ENCODE results near the gene YBEY. TPM values are rescaled to one million over a fixed set of nuclear protein-coding genes. Genes with fewer than 3 reads are reported as not detected.

Gene YBEY
- polyA plus RNA-seq, 1 donor (not counting 4 experiments of a cell fraction or from before 2014, with no cell fraction given), result 23.5 TPM

DNA sequence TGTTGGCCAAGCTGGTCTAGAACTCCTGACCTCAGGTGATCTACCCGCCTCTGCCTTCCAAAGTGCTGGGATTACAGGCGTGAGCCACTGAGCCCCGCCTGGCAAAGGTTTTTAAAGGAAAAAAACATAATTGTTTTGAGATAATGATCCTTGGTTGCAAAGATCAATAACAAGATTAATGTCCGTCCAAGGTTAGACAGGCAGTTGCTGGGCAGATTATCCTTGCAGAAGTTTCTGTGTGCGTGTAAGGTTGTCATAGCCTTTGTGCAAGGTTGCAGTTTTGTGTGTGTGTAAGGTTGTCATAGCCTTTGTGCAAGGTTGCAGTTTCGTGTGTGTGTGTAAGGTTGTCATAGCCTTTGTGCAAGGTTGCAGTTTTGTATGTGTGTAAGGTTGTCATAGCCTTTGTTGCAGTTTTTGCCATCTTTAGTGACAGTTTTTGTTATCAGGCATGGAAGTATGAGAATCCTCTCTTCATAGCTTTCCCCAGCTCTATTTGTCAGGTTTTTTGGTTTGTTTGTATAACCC lies 3.6 kb downstream of the YBEY start:
- Histone ChIP-seq H3K9ac (ENCODE audit: control insufficient read depth, extremely low read depth, insufficient read depth, low read length) (no peak overlapping the region), H3K4me3 (ENCODE audit: control insufficient read depth in 2 of 3, extremely low read depth in 1 of 3, insufficient read depth in 2 of 3, low read depth in 1 of 3, low read length in 3 of 3) (no peak overlapping the region), H3K27ac (ENCODE audit: control insufficient read depth, insufficient read depth, low read length) (no peak overlapping the region), H3K4me1 (ENCODE audit: control insufficient read depth, extremely low read depth, insufficient read depth, low read length) (peaks cover 7% of the 10 kb centered on the region), H3K27me3 (ENCODE audit: control insufficient read depth, extremely low read depth, insufficient read depth, low read length) (no peaks in the 10 kb centered on the region), H4K20me1 (ENCODE audit: control insufficient read depth, extremely low read depth, insufficient read depth, low read length) (no peaks in the 10 kb centered on the region), H3K9me3 (ENCODE audit: control insufficient read depth, low read depth, low read length) (no peaks in the 10 kb centered on the region), H3K79me2 (ENCODE audit: control insufficient read depth, insufficient read depth, low read length) (peaks cover 14% of the 10 kb centered on the region), H3K4me2 (ENCODE audit: control insufficient read depth, extremely low read depth, insufficient read depth, low read depth, low read length) (no peak overlapping the region), H3K36me3 (ENCODE audit: control insufficient read depth in 2 of 2, extremely low read depth in 1 of 2, insufficient read depth in 2 of 2, low read length in 2 of 2) (peaks cover 3 to 7% of the 10 kb centered on the region in 2 experiments), H2AFZ (ENCODE audit: control insufficient read depth, low read length) (no peak overlapping the region), H3K9me1 (ENCODE audit: control insufficient read depth, extremely low read depth, insufficient read depth, low read length) (no peaks in the 10 kb centered on the region)
- dilution Hi-C loops (cut with MboI; ENCODE audit: extremely low pct_ligation_motif_present, low sequenced_read_pairs), result no loop called here
- DNase-seq (ENCODE audit: low read depth, low spot score) (no peak), FAIRE-seq (no peak)
- no peak for TF ChIP-seq EZH2 (IDR thresholded peaks at IDR 0.05; ENCODE audit: low read length)
- TF ChIP-seq, protein P1, sequence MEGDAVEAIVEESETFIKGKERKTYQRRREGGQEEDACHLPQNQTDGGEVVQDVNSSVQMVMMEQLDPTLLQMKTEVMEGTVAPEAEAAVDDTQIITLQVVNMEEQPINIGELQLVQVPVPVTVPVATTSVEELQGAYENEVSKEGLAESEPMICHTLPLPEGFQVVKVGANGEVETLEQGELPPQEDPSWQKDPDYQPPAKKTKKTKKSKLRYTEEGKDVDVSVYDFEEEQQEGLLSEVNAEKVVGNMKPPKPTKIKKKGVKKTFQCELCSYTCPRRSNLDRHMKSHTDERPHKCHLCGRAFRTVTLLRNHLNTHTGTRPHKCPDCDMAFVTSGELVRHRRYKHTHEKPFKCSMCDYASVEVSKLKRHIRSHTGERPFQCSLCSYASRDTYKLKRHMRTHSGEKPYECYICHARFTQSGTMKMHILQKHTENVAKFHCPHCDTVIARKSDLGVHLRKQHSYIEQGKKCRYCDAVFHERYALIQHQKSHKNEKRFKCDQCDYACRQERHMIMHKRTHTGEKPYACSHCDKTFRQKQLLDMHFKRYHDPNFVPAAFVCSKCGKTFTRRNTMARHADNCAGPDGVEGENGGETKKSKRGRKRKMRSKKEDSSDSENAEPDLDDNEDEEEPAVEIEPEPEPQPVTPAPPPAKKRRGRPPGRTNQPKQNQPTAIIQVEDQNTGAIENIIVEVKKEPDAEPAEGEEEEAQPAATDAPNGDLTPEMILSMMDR (optimal IDR thresholded peaks at IDR 0.05 in 1 of 3, IDR thresholded peaks at IDR 0.05 in 1 of 3, conservative IDR thresholded peaks at IDR 0.05 in 1 of 3; ENCODE audit: extremely low read depth in 1 of 3, insufficient read depth in 2 of 3, low read length in 3 of 3), result no peak

DNA sequence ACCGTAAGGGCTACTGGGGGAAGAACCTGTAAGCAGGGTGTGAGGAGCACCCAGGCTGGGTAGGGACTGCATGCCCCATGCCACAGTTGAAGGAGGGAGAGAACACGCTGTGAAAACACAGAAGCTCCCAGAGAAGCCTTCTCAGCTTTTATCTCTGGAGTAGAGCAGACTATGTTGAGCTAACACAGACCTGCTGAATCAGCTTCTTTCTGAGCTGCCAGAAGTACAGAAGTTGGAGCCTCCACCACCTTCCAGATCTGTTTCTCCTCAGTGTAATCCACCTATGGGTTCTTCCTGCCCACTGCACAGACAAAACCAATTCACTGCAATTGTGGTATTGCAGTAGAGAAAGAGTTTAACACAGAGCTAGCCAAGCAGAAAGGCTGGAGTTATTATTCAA lies 5.4 kb downstream of the YBEY start:
- Histone ChIP-seq H3K36me3 (ENCODE audit: control insufficient read depth in 2 of 2, extremely low read depth in 1 of 2, insufficient read depth in 2 of 2, low read length in 2 of 2) (peaks cover 0 to 7% of the 10 kb centered on the region in 2 experiments), H3K4me1 (ENCODE audit: control insufficient read depth, extremely low read depth, insufficient read depth, low read length) (peaks cover 2% of the 10 kb centered on the region), H4K20me1 (ENCODE audit: control insufficient read depth, extremely low read depth, insufficient read depth, low read length) (no peaks in the 10 kb centered on the region), H3K27me3 (ENCODE audit: control insufficient read depth, extremely low read depth, insufficient read depth, low read length) (no peaks in the 10 kb centered on the region), H3K4me3 (ENCODE audit: control insufficient read depth in 2 of 3, extremely low read depth in 1 of 3, insufficient read depth in 2 of 3, low read depth in 1 of 3, low read length in 3 of 3) (no peak overlapping the region), H3K4me2 (ENCODE audit: control insufficient read depth, extremely low read depth, insufficient read depth, low read depth, low read length) (no peak overlapping the region), H2AFZ (ENCODE audit: control insufficient read depth, low read length) (no peak overlapping the region), H3K79me2 (ENCODE audit: control insufficient read depth, insufficient read depth, low read length) (peaks cover 5% of the 10 kb centered on the region), H3K9ac (ENCODE audit: control insufficient read depth, extremely low read depth, insufficient read depth, low read length) (no peak overlapping the region), H3K9me1 (ENCODE audit: control insufficient read depth, extremely low read depth, insufficient read depth, low read length) (no peaks in the 10 kb centered on the region), H3K9me3 (ENCODE audit: control insufficient read depth, low read depth, low read length) (no peaks in the 10 kb centered on the region), H3K27ac (ENCODE audit: control insufficient read depth, insufficient read depth, low read length) (no peak overlapping the region)
- FAIRE-seq, result no peak
- DNase-seq (ENCODE audit: low read depth, low spot score), result no peak
- TF ChIP-seq EZH2 (IDR thresholded peaks at IDR 0.05; ENCODE audit: low read length), result no peak
- dilution Hi-C loops (cut with MboI; ENCODE audit: extremely low pct_ligation_motif_present, low sequenced_read_pairs), result no loop called here

DNA sequence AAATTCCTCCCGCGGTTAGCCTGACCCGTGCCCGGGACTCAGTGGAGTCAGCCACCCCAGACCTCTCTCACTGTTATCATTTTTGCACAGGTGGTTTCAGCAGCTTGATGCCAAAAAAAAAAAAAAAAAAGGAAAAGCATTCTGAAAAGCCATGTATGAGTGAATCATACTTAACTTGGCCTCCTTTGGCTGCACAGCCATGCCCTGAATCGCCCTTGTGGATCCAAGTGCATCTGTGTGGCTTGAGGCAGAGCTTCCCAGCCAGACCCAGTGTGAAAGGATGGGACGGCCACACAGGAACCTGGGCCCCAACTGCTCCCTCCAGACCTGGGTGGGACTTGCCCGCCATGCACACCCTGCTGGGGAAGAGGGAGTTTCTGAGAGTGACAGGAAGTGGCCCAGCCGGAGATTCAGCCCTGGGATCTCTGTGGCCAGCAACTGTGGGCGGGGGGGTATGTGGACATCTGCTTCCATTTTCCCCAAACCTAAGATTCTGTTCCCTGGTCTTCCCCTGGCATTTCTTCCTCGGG lies 8.6 kb downstream of the YBEY start:
- H3K4me1 ChIP-seq (ENCODE audit: control insufficient read depth, extremely low read depth, insufficient read depth, low read length), result no peaks in the 10 kb centered on the region
- FAIRE-seq, result no peak
- H2AFZ ChIP-seq (ENCODE audit: control insufficient read depth, low read length), result no peak overlapping the region
- peaks cover 2% of the 10 kb centered on the region for H3K79me2 ChIP-seq (ENCODE audit: control insufficient read depth, insufficient read depth, low read length)
- H3K9ac ChIP-seq (ENCODE audit: control insufficient read depth, extremely low read depth, insufficient read depth, low read length), result no peak overlapping the region
- no peak overlapping the region for H3K4me3 ChIP-seq (ENCODE audit: control insufficient read depth in 2 of 3, extremely low read depth in 1 of 3, insufficient read depth in 2 of 3, low read depth in 1 of 3, low read length in 3 of 3)
- dilution Hi-C loops (cut with MboI; ENCODE audit: extremely low pct_ligation_motif_present, low sequenced_read_pairs), result no loop called here
- H3K27me3 ChIP-seq (ENCODE audit: control insufficient read depth, extremely low read depth, insufficient read depth, low read length), result no peaks in the 10 kb centered on the region
- H3K4me2 ChIP-seq (ENCODE audit: control insufficient read depth, extremely low read depth, insufficient read depth, low read depth, low read length), result no peak overlapping the region
- no peaks in the 10 kb centered on the region for H3K9me1 ChIP-seq (ENCODE audit: control insufficient read depth, extremely low read depth, insufficient read depth, low read length)
- TF ChIP-seq, protein P1 (optimal IDR thresholded peaks at IDR 0.05 in 1 of 3, IDR thresholded peaks at IDR 0.05 in 1 of 3, conservative IDR thresholded peaks at IDR 0.05 in 1 of 3; ENCODE audit: extremely low read depth in 1 of 3, insufficient read depth in 2 of 3, low read length in 3 of 3), result no peak
- TF ChIP-seq EZH2 (IDR thresholded peaks at IDR 0.05; ENCODE audit: low read length), result no peak
- H3K9me3 ChIP-seq (ENCODE audit: control insufficient read depth, low read depth, low read length), result no peaks in the 10 kb centered on the region
- H4K20me1 ChIP-seq (ENCODE audit: control insufficient read depth, extremely low read depth, insufficient read depth, low read length), result no peaks in the 10 kb centered on the region
- DNase-seq (ENCODE audit: low read depth, low spot score), result no peak
- no peak overlapping the region for H3K27ac ChIP-seq (ENCODE audit: control insufficient read depth, insufficient read depth, low read length)
- H3K36me3 ChIP-seq (ENCODE audit: control insufficient read depth in 2 of 2, extremely low read depth in 1 of 2, insufficient read depth in 2 of 2, low read length in 2 of 2), result peaks cover 6 to 7% of the 10 kb centered on the region in 2 experiments
